Measurements from ENCODE around the gene MTERF4.

- TF ChIP-seq POLR2A (IDR thresholded peaks at IDR 0.05), result no peak
- TF ChIP-seq EP300 (IDR thresholded peaks at IDR 0.05), result no peak
These were observed 35.2 kb downstream of the MTERF4 start for GRCh38 chr2:241066893-241067341.
